T-helper 1 cell (primary cell): ENCODE measurements around the gene SERGEF.

Experiments
- DNase-seq, 5 donors: peaks; one replicate each; pipeline ENCODE4 v3.0.0-alpha.2; 2012 to 2020

Gene SERGEF

DNA sequence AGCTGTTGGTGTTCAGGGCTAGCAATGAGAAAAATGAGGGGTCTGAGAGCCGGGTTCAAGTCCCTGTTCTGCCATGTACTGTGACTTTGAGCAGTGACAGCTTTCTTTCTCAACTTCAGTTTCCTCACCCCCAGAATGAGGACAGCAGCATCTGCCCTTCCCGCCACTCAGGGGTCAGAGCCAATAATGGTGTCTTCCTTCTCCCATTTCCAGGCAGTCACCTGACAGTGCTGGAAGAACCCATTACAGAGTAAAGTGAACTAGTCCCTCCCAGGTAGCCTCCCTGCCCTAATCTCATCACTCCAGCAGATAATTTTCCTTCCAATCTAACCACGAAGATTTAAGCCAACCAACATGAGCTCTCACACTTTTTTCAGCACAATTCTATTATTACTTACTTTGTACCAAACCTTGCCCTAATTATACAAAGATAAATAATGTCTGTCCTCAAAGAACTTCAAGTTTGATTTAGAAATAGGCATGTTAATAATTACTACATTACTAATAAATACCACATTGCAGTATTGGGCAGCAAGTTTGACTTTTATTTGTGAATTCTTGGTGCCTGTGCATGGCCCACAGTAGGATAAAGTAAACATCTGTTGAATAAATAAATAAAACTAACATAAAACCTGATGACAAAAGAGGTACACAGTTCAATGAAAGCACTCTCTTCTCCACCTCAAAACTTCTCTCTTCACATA is 61.0 kb downstream of the SERGEF start:
- no peak for DNase-seq

DNA sequence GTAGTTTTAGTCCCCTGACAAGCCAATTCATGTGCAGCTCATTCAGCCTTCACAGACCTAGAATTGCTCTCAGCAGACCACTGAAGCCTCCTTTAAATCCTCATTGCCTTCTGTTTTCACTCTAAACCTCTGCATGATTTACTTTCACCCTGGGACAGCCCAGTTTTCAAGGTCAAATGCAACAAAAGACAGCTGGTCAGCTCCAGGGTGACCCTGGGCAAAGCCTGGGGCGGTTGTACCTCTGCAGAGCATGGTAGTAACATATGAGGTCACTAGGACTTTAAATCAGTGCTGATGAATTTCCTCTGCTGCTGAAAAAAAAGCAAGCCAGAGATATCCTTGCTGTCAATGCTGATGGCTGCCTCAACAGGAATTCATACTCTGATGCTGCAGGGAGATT is 62.2 kb downstream of the SERGEF start:
- no peak for DNase-seq

DNA sequence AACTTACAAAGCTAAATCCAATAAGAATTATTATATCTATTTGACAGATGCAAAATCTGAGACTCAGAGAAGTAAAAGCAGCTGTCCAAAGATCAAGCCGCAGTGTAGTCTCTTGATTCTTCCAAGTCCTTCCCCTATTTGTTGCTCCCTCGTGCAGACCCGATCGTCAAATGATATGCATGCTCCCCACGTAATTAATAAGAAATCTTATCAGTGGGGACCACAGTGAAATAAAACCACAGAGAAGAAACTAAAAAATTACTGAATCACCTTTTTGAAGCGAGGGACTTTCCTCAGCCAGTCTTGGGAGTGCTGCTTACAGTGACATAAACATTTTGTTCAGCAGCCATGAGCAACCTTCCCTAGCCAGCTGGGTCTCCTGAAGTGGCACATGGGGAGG is 64.6 kb downstream of the SERGEF start:
- no peak for DNase-seq

DNA sequence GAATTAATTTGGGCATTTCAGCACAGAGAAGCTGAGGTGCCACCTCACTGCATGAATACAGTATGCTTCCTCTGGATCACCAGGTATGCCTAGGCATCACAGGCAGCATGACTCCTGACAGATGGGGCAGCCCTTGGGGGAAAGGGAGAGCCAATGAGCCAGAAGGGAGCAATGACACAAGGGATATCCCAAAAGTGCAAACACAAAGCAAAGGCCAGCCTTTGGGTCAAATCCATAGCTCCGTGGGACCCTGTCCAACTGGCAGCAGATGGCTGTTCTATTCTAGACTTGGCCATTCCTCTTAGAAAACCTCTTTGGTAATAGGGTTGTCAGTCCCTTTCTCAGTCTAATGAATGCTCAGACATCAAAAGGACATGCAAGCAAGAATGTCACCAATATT is 73.3 kb downstream of the SERGEF start:
- DNase-seq = no peak

DNA sequence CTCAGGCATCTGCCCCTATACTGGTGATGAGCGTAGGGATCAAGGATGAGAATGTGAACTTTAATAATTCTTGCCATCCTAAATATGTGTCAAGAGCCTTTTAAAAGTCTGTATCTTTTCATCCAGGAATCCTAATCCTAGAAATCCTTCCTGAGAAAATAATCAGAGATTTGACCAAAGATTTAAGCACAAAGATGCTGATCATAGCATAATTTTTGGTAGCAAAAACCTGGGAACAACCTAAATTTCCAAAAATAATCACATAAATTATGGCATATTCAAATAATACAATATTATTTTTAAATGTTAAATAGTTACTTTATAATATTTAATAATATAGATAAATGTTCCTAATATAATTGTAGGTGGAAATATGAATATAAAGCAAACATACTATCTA is 76.1 kb downstream of the SERGEF start:
- DNase-seq = no peak

DNA sequence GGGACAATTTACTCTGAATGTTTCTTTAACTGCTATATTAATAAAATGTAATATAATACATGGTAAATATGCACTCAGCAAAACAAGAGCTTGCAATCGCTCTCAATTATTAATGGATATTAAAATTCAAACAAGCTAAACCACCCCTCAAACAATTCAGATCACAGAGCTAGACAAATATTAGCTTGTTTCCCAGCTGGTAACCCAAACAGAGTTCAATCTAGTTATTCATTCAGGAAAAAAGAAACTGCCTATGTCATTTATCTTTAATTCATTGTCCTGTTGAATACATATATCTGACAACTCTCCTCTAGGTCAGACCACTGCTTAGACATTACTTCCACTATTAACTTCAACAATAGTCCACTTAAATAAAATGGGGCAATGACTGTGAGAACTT is 78.7 kb downstream of the SERGEF start:
- no peak for DNase-seq

DNA sequence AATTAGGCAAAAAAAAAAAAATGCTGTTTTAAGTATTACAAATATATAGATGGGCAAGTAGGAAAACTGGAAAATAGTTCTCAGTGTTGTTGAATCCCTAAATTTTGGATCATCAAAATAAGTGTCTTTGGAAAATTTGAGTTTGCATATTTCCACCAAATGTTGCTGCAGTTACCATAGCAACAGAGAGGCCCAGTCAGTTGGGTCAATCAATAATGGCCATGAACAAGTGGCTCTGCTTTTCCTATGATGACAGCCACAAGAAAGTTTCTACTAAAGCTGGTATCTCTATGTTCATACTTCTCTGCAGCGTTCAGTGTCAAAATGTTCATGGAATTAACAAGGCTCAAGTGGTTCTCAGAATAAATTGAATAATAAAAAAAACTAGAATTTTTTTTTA is 79.1 kb downstream of the SERGEF start:
- no peak for DNase-seq

DNA sequence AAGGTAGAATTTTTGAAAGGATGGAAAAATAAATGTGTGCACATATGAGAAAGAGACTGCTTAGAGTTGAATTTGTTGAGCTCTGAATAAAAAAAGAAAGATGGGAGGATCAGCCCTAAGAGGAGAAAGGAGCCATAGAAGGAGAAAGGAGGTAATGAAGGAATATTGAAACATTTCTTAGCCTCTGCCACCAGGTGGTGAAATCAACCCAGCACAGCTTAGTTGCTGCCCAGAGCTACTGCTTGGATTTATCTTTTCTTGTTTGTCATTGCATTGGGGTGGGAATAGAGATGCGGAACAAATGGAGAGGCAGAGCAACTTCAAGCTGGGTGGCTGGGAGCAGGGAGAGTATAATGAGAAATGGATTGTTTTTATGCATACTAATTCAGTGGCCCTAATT is 80.4 kb downstream of the SERGEF start:
- DNase-seq = no peak

DNA sequence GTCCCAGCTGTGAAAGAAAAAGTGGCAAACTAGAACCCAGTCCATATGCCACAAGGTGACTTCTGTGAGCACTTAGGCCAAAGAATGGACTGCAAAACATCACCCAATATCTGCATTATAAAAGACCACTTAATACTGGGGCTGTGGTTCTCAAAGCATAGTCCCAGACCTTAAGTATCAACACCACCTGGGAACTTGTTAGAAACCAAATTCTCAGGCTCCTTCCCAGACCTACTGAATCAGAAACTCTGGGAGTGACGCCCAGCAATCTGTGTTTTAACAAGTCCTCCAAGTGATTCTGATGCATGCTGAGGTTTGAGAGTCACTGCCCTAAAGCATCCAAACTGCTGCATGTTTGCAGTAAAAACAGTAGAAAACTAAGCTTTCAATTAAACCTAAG is 81.3 kb downstream of the SERGEF start:
- no peak for DNase-seq

DNA sequence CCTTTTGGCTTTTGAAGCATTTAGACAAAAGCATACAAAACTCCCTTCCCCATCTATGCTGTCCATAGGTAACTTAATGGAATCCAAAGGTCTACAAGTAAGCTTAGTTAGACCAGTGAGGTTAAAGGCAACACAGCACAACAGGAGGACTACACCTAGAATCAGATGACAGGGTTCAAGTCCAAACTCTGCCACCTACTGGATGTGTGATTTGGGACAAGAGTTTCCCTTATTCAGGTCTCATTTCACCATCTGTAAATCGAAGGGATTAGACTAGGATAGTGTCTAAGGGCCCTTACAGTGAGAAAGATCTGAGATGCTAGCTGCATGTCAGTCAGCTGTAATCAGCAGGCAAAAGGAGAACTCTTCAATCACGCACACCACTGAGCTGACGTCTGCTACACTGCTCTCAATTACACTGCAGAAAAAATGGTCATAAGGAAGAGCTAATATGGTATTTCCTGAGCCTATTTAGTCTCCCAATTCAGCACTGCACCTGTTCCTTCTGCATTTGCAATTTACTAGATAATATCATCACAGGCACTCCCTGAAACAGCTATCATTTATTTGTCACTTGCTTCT is 82.2 kb downstream of the SERGEF start:
- no peak for DNase-seq

DNA sequence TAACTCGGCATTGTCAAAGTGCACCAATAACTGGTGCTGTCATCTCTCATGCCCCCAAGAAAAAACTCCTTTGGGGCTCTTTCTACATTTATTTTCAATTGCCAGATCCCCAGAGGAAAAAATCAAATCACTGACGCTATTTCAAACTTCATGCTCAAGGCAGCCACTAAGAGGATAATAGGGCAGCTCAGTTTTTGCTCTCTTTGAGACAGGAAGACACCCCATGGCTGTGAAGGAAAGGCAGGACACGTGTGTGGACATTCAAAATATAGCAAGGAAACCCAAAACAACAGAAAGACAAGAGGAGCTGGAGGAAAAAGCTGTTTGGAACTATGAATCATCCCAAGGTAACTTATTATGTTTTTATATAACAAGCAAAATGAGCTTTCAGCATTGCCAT is 83.7 kb downstream of the SERGEF start:
- DNase-seq = no peak

DNA sequence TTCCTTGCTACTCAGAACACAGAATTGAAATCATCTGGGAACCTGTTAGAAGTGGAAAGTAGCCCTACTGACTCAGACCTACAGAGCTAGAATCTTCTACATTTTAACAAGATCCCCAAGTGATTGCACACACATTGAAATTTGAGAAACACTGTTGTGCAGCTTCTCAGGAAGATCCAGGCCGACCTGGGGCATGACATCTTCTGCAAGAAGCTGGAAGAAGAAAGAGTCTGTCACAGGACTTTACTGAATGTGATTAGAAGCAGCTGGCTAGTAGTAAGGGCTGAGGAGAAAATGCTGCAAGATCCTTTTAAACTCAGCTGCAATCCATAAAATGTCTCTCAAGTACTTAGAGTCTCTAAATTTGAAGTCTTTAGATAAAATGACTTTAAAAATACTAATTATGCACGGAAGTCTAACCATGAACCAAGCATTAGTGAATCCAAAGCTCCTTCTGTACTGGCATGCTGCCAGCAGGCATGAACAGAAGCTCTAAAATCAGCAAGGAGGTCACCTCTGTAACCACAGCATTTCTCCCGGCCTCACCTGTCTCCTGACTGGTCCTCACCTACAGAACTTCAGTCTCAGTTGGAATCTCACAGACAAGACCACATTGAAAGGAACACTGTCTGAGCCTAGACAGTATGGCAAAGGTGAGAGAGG is 85.0 kb downstream of the SERGEF start:
- no peak for DNase-seq

DNA sequence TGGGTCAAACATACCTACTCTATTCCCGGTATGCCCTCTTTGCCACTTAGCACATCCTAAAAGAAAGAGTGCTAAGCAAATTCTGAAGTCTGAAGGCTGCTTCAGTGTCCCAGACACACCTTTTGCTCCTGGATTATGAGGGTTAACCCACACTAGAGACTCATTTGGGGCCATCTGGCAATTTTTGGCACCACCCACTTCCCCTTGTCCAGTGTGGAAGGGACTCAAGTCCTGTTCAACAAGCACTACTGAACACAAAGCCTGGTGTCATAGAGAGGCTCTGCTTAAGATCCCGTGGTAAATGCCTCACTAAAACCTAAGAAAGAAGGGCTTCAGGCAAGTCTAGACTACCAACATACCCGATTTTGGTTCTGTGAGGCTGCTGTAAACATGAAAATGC is 85.8 kb downstream of the SERGEF start:
- no peak for DNase-seq

DNA sequence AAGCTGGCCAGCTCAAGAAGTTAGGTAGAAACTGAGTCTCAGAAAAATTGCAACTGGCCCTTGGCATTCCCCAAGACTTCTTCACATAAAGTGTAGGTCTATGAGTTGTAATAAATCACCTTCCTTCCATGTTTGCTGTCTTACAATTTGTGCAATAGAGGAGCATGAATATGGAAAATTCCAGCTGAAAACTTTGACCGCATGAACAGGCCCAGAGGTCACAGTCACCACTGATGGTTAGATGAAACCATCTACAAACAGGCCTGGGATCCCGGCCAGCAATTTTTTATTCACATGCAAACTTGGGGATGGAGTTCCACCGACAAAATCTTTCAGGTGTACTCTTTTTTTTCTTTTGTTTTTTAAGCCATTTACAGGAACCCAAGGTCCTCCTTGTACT is 88.1 kb downstream of the SERGEF start:
- no peak for DNase-seq

DNA sequence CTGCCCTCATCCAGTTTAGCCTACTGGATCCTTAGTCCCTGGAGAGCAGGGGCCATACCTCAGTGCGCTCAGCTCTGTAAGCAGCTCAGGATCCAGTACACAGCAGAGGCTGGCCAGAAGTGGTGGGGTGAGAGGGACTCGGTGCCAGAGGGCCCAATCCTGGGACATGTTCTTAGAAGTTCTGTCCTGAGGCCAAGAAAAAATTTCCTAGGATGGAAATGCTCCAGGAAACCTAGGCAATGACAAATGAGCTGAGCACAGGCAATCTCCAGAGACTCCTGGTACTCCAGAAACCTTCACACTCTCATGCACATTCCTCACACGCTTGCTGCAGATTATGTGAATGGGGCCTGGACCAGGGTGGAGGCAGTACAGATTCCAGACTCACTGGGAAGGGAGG is 89.6 kb downstream of the SERGEF start:
- DNase-seq = no peak

DNA sequence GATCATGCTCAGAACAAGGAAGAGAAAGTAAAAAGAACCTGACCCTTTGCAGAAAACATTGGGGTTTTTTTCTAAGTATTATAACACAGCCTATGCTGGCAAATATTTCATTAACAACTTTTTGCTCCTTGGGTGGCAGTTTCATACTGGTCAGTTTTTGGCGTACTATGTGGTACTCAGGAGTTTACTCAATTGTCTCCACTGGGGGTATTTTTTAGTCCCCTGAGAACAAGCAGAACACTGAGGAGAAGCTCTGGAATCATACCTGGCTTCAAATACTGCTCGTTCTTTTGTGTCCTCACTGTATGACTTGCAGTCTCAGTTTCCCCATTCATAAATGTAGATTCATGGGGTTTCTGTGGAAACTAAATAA is 90.4 kb downstream of the SERGEF start:
- DNase-seq = no peak

DNA sequence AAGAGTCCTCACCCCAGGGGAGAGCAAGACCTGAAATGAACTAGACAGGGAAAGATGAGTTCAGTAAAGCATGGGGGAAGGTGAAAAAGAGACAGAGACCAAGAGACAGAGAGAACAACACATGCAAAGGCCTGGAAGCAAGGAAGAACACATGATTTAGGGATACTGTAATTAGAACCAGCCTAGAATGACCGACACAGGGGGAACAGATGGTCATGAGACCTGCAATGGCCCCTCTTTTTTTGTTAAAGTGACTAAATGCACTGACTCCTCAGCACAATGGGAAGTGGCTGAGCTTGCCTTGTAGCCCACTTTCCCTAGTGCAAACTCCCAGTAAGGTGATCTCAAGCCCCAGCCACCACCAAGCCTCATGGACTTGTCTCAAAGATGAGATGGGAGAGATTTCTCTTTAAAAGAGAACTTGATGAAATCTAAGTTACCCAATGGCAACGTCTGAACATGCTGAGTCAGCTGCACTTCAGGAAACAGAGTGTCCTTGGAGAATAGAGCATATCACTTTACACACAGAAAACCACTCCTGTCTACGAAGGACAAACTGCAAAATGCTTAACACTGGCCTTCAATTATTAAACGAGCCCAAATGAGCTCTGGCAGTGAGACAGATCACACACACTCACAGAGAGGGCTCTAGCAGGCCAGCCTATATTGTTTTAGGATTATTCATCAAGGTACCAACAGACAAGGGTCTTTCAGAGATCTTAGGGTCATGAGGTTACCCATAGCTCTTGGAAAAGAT is 91.0 kb downstream of the SERGEF start:
- DNase-seq = peak in 1 of 5 donors; percentile 2

DNA sequence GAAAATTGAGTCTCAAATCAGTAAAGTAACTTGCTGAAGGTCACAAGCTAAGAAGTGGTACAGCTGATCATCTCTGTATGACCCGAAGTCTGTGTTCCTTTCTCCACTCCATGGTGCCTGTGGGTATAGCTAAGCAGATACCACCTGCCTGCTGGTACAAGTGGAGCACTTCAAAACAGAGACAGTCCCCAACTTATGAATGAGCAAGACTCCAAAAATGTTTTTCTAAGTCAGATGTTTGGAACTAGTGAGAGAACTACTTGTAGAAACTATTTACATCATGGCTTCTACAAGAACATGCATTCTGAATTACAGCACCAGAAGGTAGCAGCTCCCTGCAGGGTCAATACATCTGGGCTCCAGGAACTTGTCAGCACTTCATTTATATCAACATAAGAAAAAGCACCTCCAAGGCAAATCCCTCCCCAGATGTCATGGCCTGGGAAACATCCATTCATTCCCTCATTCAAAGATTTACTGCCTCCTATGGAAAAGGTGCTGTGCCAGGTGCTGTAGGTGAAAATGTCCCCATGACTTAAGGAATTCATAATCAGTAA is 94.7 kb downstream of the SERGEF start:
- no peak for DNase-seq

DNA sequence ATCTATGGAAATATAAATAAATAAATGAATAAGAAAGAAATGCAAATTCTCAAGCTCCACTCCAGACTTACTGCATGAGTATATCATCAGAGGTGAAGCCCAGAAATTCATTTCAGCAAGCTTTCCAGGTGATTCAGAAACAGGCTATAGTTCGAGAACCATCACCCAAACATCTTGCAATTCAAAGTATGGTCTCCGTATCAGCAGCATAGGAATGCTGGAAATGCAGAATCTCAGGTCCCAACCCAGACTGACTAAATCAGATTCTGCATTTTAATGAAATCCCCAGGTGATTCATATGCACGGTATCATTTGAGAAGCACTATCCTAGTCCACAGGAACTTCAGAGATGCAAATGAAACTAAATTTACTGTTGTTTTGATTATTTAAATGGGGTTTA is 95.3 kb downstream of the SERGEF start:
- DNase-seq = no peak

DNA sequence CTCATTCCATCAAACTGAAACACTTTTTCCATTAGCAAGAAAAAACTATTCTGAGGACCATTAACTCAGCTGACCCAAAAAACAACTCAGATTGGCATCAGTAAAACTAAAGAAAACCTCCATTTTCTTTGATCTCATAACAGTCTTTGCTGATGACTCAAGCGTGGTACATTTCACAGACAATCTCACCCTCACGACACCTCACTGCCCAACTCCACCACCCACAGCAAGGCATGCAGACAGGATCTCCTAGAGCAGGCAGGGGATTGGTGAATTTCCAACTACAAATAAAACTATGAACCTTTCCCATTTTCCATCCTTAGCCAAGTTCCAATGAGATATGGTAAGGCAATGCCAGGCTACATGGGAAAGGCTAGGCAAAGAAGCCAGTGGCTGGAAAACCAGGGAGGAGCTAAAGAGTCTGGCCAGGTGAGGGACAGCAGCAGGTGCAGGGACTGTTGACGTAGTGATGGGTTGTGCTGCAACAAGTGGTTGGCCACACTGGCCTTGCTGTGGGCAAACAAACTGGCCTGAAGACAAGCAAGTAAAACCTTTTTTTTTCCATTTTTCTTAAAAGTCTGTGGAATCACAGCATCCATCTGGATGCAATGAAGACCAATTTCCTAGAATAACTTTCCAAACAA is 97.2 kb downstream of the SERGEF start:
- DNase-seq = no peak

DNA sequence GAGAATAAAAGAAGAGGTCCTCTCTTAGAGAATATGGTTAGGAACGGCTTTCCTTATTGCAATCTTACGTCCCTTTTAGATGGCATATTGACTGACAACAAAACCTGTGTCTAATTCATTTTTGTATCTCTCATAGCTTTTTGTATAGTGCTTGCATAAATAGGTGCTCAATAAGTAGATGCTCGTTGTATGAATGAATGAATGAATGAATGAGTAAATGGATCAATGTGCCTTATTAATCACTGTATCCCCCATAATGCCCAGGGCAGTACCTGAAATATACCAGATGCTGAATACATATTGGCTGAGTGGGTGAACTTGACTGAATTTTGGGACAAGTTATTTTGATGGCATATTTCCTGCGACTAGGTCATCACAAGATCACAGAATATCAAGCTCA is 97.9 kb downstream of the SERGEF start:
- no peak for DNase-seq

DNA sequence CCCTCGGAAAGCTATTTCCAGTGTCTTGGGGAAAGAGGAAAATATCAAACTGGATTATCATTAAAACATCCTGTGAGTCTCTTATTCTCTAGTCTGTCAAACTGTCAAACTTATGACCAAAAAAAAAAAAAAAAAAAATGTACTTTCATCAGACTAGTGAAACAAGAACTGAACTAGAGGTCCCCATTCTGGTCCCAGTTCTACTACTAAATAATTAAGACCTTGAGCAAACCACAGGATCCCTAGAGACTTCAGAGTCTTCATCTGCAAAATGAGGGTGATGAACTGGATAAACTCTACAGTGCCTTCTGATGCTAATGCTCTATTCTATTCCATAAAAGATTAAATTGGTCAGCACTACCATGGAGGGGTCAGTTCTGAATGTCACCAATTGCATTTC is 105.8 kb downstream of the SERGEF start:
- no peak for DNase-seq

DNA sequence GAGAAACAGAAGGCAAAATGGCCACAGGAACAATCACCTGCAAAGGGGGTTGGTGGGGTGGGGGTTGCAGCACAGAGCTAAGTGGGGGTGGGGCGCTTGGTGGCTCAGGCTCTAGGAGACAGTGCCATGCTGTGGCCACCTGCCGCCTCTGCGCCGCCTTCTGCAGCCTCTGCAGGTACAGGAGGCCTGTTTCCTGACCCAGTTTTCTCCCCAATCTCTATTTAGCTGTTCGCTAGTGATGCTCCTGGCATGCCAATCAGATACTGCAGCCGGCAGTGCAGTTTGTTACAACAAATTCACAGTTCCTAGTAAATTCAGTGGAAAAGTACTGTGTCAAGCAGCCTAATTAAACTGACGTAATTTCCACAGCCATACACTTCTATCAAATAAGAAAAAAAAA is 106.4 kb downstream of the SERGEF start:
- no peak for DNase-seq
